Effector memory CD8-positive, alpha-beta T cell (primary cell): ENCODE results near the gene OTUB2.

Experiments
- ATAC-seq: fragments of 150-1000 bp; cut with Tn5 transposase; replicated peaks from 2 replicates; pipeline ENCODE4 v1.10.0; 2021; ENCODE audit warnings: mild to moderate bottlenecking, moderate library complexity
- DNase-seq, 3 experiments: peaks; one replicate each; pipeline ENCODE4 v3.0.0; 2021
- H3K27ac Mint-ChIP-seq, 2 donors: one replicate each; pipeline ENCODE4 v1.8.0; 2022; ENCODE audit warnings: mild to moderate bottlenecking in 2 of 2, mixed read lengths in 2 of 2, moderate library complexity in 2 of 2
- H3K27me3 Mint-ChIP-seq, 2 donors: one replicate each; pipeline ENCODE4 v1.8.0; 2022; ENCODE audit warnings: mixed read lengths in 2 of 2
- H3K36me3 Mint-ChIP-seq: one replicate; pipeline ENCODE4 v1.8.0; 2022; ENCODE audit warnings: mild to moderate bottlenecking, moderate library complexity, mixed read lengths; ENCODE audit not compliant: insufficient read depth
- H3K4me1 Mint-ChIP-seq, 2 donors: one replicate each; pipeline ENCODE4 v1.8.0; 2022; ENCODE audit warnings: low read depth in 2 of 2, mixed read lengths in 2 of 2
- H3K4me3 Mint-ChIP-seq, 2 donors: one replicate each; pipeline ENCODE4 v1.8.0; 2022; ENCODE audit warnings: mild to moderate bottlenecking in 2 of 2, mixed read lengths in 2 of 2, moderate library complexity in 2 of 2
- H3K9me3 Mint-ChIP-seq, 2 donors: one replicate each; pipeline ENCODE4 v1.8.0; 2022; ENCODE audit warnings: mixed read lengths in 2 of 2

OTUB2 gene

DNA sequence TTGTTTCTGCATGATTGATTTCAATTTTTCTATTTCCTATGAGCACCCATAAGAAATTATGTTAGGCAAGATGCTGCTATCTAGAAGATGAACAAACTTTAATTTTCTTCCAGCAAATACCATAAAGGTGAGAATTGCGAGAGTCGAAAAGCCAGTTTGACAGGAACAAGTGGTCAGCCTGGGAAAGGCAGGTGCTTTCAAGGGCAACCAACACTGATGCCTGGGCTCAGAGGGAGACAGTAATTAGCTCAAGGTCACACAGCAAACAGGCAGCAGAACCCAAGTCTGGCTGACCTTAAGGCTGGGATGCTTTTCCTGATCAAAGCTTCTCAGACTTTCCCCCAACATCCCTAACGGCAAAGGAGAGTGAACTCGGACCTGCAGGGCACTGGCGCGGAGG lies 6.8 kb upstream of the OTUB2 start:
- Mint-ChIP-seq H3K36me3 (peaks cover 7% of the 10 kb centered on the region), H3K27ac (no peak overlapping the region), H3K4me1 (no peaks in the 10 kb centered on the region), H3K27me3 (peaks cover 25 to 52% of the 10 kb centered on the region in 2 donors), H3K4me3 (no peak overlapping the region), H3K9me3 (no peaks in the 10 kb centered on the region)
- ATAC-seq (no peak), DNase-seq (no peak)

DNA sequence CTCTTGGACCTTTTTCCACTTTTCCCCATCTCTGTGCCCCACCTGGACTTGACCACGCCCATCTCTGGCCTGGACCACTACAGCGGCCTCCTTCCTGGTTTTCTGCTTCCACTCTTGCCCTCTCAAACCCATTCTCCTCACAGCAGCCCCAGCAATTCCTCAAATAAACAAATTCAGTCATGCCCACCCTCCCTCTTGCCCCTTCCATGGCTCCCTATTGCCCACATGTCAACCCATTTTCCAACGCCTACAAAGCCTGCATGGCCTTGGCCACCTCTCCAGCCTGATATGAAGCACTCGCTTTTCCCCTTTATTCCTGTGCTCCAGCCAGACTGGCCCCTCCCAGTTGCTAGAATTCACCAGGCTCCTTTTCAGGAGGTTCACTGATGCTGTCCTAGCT lies 5.9 kb upstream of the OTUB2 start:
- Mint-ChIP-seq H3K4me3 (no peak overlapping the region), H3K36me3 (peaks cover 7% of the 10 kb centered on the region), H3K4me1 (no peaks in the 10 kb centered on the region), H3K27me3 (peaks cover 28 to 57% of the 10 kb centered on the region in 2 donors), H3K27ac (no peak overlapping the region), H3K9me3 (no peaks in the 10 kb centered on the region)
- ATAC-seq (no peak), DNase-seq (no peak)

DNA sequence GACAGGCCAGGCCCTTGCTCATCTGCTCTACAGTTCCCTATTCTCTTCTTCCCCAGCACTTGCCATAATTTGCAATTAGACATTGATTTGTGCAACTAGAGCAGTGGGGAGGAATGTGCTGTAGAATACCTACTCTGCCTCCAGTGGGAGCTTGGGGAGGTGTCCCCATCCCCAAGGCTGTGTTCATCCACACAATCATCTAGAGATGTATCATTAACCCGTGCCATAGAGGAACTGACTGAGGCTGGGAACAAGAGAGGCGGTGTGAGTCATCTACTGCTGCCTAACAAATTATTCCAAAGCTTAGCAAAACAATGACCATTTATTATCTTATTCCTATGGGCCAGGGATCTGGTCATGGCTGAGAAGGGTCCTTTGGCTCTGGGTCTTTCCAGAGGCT lies 5.1 kb upstream of the OTUB2 start:
- peaks cover 28 to 57% of the 10 kb centered on the region in 2 donors for H3K27me3 Mint-ChIP-seq
- no peak overlapping the region for H3K27ac Mint-ChIP-seq
- H3K36me3 Mint-ChIP-seq, result peaks cover 7% of the 10 kb centered on the region
- H3K4me1 Mint-ChIP-seq, result peaks cover 2 to 4% of the 10 kb centered on the region in 2 donors
- ATAC-seq, result no peak
- H3K9me3 Mint-ChIP-seq, result no peaks in the 10 kb centered on the region
- no peak for DNase-seq
- H3K4me3 Mint-ChIP-seq, result no peak overlapping the region

DNA sequence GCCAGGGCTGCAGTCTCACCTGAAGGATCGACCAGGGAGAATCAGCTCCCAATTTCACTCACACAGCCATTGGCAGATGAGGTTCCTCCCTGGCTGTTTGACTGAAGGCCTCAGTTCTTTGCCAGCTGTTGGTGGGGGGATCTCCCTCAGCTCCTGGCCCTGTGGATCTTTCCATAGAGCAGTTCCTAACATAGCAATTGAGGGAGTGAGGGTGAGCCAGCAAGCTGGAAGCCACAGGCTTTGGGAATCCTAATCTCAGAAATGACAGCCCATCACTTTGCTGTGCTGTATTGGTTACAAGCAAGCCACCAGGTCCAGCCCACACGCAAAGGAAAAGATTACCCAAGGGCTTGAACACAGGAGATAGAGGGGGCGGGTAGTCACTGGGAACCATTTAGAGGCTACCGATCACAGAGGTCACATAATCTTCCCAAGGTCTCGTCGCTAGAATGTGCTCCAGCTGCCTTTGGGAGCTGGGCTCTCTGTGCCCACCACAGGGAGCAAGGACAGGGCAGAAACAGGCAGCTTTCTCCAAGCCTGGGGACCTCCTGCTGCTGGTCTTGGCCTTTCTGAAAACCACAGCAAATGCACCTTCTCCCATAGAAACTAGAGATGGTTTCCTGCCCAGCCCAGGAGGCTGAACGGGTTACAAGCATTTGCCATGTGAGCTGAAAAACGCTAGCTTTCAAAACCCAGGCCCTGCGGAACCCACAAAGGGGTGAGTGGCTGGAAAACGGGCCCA lies 4.6 kb upstream of the OTUB2 start:
- Mint-ChIP-seq H3K27ac (no peak overlapping the region), H3K27me3 (peaks cover 28 to 53% of the 10 kb centered on the region in 2 donors)

DNA sequence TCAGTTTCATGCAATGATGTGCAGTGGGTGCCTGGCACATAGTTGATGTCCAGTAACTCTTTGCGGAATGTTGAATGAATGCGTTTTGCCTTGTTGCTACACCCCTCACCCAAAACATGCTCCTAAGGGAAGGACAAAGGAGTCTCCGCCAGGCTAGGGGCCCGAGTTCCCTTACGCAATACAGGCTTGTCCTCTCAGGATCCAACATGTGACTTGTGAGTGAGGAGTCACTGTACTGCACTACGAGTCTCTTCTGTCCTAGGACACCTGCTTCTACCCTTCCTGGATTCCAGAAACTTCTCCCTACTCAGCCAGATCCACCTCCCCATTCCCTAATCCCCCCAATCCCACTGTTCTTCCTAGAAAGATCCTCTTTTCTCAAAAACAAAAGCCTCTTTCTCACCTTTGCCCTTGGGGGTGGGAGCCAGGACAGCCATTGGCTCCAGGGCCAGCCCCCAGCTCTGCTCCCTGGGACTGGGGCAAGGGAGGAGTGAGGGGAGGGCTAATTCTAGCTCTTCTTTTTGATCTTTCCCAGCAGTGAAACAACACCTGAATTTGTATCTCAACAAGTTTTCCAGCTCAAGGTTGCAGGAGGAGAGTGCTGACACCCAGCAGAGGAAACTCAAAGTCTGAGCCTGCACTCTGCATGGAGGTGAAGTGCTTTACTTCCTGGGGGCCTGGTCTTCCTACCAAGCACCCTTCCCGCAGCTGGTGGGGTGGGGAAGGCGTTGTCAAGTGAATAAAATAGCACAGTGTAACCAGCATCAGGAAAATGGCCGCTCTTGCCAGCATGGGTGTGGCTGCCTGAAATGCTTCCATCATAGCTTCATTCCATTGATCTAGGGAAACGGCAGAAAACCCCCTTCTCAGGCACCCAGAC lies 3.4 kb upstream of the OTUB2 start:
- no peak for ATAC-seq
- peaks cover 3 to 5% of the 10 kb centered on the region in 2 donors for H3K4me1 Mint-ChIP-seq
- no peaks in the 10 kb centered on the region for H3K9me3 Mint-ChIP-seq
- H3K27ac Mint-ChIP-seq, result peak overlapping the region in 1 of 2 donors; percentile 7
- no peak overlapping the region for H3K4me3 Mint-ChIP-seq
- H3K36me3 Mint-ChIP-seq, result peaks cover 4% of the 10 kb centered on the region
- peaks cover 26 to 41% of the 10 kb centered on the region in 2 donors for H3K27me3 Mint-ChIP-seq
- DNase-seq, result no peak

More for the DNA sequence above, 4.6 kb upstream of the OTUB2 start:
- DNase-seq, result no peak
- H3K4me3 Mint-ChIP-seq, result no peak overlapping the region
- ATAC-seq, result no peak
- H3K4me1 Mint-ChIP-seq, result peaks cover 3 to 5% of the 10 kb centered on the region in 2 donors
- peaks cover 4% of the 10 kb centered on the region for H3K36me3 Mint-ChIP-seq
- no peaks in the 10 kb centered on the region for H3K9me3 Mint-ChIP-seq

DNA sequence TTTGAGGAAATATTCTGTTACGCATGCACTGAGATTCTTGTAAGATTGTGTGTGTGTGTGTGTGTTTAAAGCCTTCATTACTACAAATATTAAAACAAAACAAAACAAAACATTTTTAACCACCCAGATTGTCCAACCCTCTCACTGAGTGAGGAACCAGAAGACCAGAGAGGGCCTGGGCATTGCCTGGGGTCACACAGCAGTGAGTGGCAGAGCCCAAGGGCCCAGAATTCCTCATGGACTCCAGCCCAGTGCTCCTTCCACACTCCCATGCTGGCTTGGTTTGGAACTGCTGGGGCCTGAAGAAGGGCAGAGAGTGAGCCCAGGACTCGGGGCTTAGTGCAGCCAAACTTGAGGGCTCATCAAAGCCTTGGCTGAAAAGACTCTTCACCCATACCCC lies 1.6 kb upstream of the OTUB2 start:
- Mint-ChIP-seq H3K36me3 (peaks cover 5% of the 10 kb centered on the region), H3K4me3 (no peak overlapping the region), H3K27ac (no peak overlapping the region), H3K27me3 (peaks cover 24 to 32% of the 10 kb centered on the region in 2 donors), H3K9me3 (no peaks in the 10 kb centered on the region), H3K4me1 (peaks cover 8 to 9% of the 10 kb centered on the region in 2 donors)
- no peak for ATAC-seq
- no peak for DNase-seq

DNA sequence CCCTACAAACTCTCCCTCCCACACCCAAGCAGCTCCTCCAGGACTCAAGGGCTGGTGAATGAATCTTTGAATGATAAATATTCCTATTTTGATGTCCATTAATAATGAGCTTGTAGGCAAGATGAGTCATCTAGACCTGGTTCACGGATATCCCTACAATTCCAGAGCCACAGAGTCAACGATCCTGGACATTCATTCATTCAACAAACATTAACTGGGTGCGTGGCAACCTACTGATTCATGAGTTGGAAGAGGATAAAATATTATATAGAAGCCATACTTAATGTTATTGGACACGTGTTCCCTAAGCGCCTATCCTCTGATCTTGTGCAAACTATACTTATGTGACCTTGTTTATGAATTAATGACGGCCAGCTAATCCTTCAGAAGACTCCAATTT lies 420 bp upstream of the OTUB2 start:
- ATAC-seq, result no peak
- no peak for DNase-seq
- H3K36me3 Mint-ChIP-seq, result peaks cover 12% of the 10 kb centered on the region
- peaks cover 24 to 32% of the 10 kb centered on the region in 2 donors for H3K27me3 Mint-ChIP-seq
- peaks cover 8 to 9% of the 10 kb centered on the region in 2 donors for H3K4me1 Mint-ChIP-seq
- no peak overlapping the region for H3K27ac Mint-ChIP-seq
- peak overlapping the region; percentile 66 to 69 for H3K4me3 Mint-ChIP-seq
- no peaks in the 10 kb centered on the region for H3K9me3 Mint-ChIP-seq

DNA sequence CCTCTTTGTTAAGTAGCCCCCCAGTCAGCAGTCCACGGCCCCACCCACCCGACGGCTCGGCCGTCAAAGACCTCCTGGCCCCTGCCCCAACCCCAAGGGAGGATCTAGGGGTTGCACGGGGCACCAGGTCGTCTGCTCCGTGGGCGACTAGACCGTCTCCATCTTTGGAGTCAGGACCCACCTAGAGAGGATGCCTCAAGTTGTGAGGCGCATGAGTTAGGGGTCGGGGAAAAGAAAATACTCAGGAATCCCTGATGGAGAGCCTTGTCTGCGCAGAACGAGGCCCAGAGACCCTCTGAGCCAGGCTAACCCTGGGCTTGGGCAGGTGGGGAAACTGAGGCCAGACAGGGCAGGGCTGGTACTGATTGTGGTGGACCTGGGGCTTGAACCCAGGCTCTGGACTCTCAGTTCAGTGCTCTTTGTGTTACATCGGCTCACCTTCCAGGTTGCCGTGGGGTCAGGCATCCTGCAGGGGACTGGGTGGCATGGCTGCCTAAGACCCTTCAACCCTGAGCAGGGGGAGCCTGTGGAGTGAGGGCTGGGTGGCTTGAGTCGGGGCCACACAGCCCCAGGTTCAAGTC lies 839 bp downstream of the OTUB2 start:
- H3K27me3 Mint-ChIP-seq, result peaks cover 24 to 29% of the 10 kb centered on the region in 2 donors
- H3K4me3 Mint-ChIP-seq, result peak overlapping the region; percentile 38 to 66
- no peak overlapping the region for H3K27ac Mint-ChIP-seq
- no peaks in the 10 kb centered on the region for H3K9me3 Mint-ChIP-seq
- H3K4me1 Mint-ChIP-seq, result peaks cover 8 to 9% of the 10 kb centered on the region in 2 donors
- DNase-seq (no peak), ATAC-seq (no peak)
- peaks cover 11% of the 10 kb centered on the region for H3K36me3 Mint-ChIP-seq

DNA sequence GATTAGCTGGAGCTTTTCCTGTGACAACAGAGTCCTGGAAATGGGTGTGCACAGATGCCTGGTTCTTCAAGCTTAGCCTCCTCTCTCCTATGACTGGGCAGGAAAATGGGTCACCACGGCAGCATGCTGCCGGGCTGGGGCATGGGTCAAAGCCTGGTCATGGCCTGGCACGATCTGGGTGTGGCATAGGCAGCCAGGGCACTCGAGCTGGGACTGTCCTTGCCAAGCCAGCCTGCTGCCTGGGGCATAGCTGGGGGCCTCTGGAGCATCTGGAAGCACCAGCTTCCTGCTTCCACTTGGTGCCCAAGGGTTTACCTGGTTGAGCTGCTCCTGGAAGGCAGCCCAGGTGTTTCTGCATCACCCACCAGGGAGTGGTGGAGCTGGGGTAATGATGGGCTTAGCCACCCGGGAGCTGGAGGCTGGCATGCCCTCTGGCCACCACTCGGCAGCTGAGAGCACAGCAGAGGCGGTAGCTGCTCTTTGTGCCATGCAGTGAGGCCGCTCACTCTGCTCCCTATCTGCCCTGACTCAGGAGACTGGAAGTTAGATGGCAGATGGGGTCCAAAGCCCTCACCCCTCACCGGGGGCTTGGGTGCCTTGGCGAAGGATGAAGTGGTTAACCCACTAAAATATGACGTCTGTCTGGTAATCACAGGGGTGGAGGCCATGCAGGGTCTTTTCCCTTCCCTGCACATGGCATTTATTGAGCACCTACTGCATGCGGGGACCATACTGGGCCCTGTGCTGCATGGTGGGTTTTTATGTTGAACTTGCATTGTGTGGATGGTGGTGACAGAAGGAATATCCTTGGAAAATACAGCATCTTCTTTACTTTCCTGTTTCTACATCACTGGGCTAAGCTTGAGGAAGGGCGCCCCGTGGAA lies 1.7 kb downstream of the OTUB2 start:
- peaks cover 18 to 20% of the 10 kb centered on the region in 2 donors for H3K27me3 Mint-ChIP-seq
- DNase-seq (no peak), ATAC-seq (no peak)
- no peak overlapping the region for H3K27ac Mint-ChIP-seq
- no peaks in the 10 kb centered on the region for H3K9me3 Mint-ChIP-seq
- H3K4me3 Mint-ChIP-seq, result peak overlapping the region; percentile 38 to 66
- peaks cover 11% of the 10 kb centered on the region for H3K36me3 Mint-ChIP-seq
- H3K4me1 Mint-ChIP-seq, result peaks cover 8 to 9% of the 10 kb centered on the region in 2 donors

DNA sequence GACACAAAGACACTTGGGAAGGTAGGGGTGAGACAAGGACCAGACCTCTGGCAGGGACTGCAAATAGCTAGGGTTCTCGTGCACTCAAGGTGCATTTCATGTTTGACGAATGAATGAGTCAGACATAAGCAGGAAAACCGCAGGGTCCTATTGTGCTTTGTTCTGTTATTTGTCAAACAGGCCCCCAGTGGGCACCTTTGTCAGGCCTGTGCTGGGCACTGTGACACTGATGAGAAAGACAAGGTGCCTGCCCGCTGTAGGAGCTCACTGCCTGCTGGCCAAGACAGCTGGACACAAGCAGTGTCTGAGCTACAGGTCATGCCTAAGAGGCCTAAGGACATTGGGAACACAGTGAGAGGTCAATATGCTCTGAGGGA lies 2.3 kb downstream of the OTUB2 start:
- Mint-ChIP-seq H3K4me1 (peaks cover 8 to 9% of the 10 kb centered on the region in 2 donors), H3K4me3 (no peak overlapping the region), H3K36me3 (peaks cover 11% of the 10 kb centered on the region), H3K27me3 (peaks cover 12 to 14% of the 10 kb centered on the region in 2 donors), H3K9me3 (no peaks in the 10 kb centered on the region), H3K27ac (peak overlapping the region in 1 of 2 donors; percentile 20)
- no peak for DNase-seq
- no peak for ATAC-seq

DNA sequence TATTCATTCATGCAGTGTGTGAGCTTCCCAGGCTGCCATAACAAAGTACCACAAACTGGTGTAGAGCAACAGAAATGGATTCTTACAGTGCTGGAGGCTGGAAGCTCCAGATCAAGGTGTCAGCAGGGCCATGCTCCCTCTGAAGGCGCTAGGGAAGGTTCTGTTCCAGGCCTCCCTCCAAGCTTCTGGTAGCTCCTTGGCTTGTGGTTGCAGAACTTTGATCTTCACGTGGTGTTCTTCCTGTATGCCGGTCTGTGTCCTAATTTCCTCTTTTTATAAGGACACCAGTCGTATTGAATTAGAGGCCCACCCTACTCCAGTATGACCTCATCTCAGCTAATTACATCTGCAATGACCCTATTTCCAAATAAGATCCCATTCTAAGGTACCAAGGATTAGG lies 3.1 kb downstream of the OTUB2 start:
- ATAC-seq (no peak), DNase-seq (no peak)
- peaks cover 11% of the 10 kb centered on the region for H3K36me3 Mint-ChIP-seq
- H3K9me3 Mint-ChIP-seq, result no peaks in the 10 kb centered on the region
- H3K4me1 Mint-ChIP-seq, result peaks cover 8 to 9% of the 10 kb centered on the region in 2 donors
- H3K4me3 Mint-ChIP-seq, result no peak overlapping the region
- peaks cover 3 to 6% of the 10 kb centered on the region in 2 donors for H3K27me3 Mint-ChIP-seq
- H3K27ac Mint-ChIP-seq, result no peak overlapping the region

DNA sequence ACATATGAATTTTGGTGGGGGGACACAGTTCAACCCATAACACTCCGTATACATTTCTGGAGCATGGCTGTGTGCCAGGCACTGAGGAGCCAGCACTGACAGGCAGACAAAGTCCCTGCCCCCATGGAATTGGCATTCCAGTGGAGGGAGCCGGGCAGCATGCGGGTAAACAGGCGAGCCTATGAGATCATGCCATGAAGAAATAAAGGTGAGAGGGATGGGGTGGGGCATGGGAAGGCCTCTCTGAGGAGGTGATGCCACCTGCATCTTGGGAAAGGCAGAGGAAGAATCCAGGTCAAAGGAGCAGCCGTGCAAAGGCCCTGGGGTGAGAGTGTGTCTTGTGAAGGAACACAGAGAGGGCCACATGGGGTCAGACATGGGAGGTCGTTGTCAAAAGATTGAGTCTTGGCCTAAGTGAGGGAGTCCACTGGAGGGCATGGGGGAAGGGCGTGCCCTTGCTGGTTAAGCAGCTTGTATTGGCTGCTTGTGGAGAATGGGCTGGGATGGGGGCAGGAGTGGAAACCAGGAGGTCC lies 3.6 kb downstream of the OTUB2 start:
- Mint-ChIP-seq H3K4me1 (peaks cover 8 to 9% of the 10 kb centered on the region in 2 donors), H3K36me3 (peaks cover 11% of the 10 kb centered on the region), H3K4me3 (no peak overlapping the region), H3K9me3 (no peaks in the 10 kb centered on the region), H3K27me3 (peaks cover 0 to 1% of the 10 kb centered on the region in 2 donors), H3K27ac (no peak overlapping the region)
- no peak for DNase-seq
- ATAC-seq, result no peak
